D721Med (cell line): ENCODE measurements around the gene BPIFA3.

Experiments
- DNase-seq: peaks from one replicate; pipeline ENCODE4 v3.0.0; 2011; ENCODE audit warnings: low spot score; ENCODE audit not compliant: insufficient read length
- FAIRE-seq: peaks from 2 replicates; lab custom pipeline; 2011; peaks lifted over from hg19 to GRCh38; lab: Jason Lieb, UNC
- CTCF ChIP-seq: IDR thresholded peaks from 2 replicates; pipeline ENCODE4 v1.5.1; 2012; ENCODE audit warnings: mild to moderate bottlenecking, control low read depth; ENCODE audit not compliant: insufficient read depth; ENCODE audit errors: missing control alignments

Gene BPIFA3

GRCh38 chr20:33257237-33257636, 40.1 kb downstream of the BPIFA3 start:
- no peak for FAIRE-seq
- TF ChIP-seq CTCF, result no peak
- DNase-seq, result no peak

DNA sequence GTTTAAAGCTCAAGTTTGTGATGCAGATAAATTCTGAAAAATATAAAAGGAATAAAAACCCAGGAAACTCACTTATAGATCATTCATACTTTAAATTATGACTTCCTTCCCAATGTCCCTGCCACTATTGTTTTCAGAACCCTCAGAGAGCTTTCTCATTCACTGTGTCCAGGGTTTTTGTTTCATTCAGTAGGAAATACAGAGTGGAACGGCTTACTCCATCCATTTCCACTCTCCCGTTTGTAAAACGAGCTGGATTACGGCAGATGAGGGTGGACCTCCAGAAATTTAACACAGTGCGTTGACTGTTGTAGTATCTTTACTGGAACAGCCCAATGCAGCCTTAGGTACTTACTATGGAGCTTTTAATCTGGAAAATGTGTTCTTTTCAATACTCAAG, 42.2 kb downstream of the BPIFA3 start:
- FAIRE-seq, result no peak
- no peak for TF ChIP-seq CTCF
- no peak for DNase-seq

DNA sequence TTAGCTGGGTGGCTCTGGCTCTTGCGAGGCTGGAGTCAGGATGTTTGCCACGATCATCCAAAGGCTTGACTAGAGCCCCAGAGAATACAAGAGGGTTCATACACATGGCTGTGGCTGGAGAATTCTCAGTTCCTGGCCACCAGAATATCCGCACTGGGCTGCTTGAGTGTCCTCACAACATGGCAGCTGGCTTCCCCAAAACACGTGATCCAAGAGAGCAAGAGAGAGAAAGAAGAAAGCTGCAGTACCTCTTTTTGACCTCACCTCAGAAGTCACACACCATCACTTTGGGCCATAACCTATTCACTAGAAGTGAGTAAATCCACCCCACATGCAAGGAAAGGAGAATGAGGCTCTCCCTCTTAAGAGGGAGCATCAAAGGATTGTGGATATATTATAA, 44.3 kb downstream of the BPIFA3 start:
- FAIRE-seq, result no peak
- no peak for TF ChIP-seq CTCF
- DNase-seq, result no peak

DNA sequence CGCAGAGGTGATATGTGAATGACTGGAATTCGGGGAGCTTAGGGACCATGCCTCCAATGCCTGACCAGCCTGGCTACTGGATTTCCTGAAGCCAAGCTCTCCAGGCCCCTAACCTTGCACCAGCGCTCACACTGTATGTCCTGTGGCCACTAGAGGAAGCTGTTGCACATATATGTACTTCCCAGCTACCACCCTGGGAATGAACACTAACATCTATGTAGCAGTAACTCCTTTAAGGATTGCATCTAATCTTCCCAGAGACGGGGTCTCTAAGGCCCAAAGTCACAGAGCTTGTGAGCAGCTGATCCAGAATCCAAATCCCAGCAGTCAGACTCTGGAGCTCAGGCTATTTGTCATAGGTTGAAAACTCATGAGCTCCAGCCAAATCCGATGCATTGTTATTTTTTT, 45.5 kb downstream of the BPIFA3 start:
- no peak for DNase-seq
- peak; percentile 72 for TF ChIP-seq CTCF
- FAIRE-seq, result peak; percentile 63

GRCh38 chr20:33263784-33264183, 46.6 kb downstream of the BPIFA3 start:
- no peak for TF ChIP-seq CTCF
- no peak for DNase-seq
- no peak for FAIRE-seq

DNA sequence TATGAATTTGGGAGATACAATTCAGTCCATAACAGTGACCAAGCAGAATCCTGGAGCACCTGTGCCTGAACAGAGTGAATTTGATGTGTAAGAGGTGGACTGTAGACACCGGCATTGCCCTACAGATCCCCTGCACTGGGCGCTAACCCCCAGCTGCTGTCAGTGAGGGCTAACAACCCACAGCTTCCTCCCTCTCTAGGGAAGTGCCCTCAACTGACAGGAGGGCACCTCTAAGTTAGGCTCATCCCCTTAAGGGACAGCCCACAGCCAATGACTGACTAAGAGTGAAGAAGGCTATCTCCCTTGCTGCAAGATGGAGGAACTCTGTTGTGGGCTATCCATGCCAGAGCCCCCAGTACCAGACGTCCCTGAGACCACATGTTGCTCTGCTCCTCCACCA, 50.5 kb downstream of the BPIFA3 start:
- no peak for FAIRE-seq
- TF ChIP-seq CTCF, result no peak
- no peak for DNase-seq

DNA sequence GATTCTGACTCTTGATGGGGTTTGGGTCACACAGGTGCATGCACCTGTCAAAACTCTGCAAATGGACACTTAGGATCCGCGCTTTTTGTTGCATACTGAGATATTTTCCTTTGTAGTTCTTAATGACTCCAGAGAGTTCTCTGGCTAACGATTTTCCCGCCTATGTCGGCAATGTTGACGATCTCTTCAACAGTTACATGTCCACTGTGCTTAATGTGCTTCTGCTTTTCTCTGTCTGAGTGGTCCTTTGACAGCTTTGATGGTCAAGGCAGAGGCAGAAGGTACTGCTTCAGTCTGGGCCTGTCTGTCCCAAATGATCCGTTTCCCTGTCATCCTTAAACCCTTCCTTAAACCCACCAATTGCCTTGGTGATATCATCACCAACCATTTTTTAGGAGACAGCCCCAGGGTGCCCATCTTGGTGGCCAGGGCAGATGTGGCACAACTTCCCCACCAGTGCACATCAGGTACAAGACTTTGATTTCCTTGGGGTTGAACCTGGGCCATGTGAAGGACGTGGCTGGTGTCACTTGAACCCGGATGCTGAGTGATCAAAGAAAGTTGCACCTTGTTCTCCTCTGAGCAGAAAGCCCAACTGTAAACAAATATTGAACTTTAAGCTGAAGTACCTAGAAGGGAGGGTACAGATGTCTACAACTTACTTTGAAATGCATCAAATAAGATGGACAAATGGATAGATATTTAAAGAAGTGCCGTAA, 55.2 kb downstream of the BPIFA3 start:
- no peak for TF ChIP-seq CTCF
- DNase-seq (no peak), FAIRE-seq (no peak)
